Thoracic aorta endothelial cell (primary cell): ENCODE measurements around the gene TMEM145. TPM values are rescaled to one million over a fixed set of nuclear protein-coding genes. Genes with fewer than 3 reads are reported as not detected.

Experiments used
- small RNA-seq: library from RNA; depleted of rRNA; stranded (forward); fragments of <200 nt; gene quantifications from one replicate; pipeline ENCODE3, GENCODE V24; 2012
- total RNA-seq: library from RNA; depleted of rRNA; stranded (reverse); fragments of >200 nt; gene quantifications from 2 replicates; pipeline ENCODE4 v1.2.3, GENCODE V29; 2012

TMEM145 gene
- total RNA-seq = not detected in 2 replicates

DNA sequence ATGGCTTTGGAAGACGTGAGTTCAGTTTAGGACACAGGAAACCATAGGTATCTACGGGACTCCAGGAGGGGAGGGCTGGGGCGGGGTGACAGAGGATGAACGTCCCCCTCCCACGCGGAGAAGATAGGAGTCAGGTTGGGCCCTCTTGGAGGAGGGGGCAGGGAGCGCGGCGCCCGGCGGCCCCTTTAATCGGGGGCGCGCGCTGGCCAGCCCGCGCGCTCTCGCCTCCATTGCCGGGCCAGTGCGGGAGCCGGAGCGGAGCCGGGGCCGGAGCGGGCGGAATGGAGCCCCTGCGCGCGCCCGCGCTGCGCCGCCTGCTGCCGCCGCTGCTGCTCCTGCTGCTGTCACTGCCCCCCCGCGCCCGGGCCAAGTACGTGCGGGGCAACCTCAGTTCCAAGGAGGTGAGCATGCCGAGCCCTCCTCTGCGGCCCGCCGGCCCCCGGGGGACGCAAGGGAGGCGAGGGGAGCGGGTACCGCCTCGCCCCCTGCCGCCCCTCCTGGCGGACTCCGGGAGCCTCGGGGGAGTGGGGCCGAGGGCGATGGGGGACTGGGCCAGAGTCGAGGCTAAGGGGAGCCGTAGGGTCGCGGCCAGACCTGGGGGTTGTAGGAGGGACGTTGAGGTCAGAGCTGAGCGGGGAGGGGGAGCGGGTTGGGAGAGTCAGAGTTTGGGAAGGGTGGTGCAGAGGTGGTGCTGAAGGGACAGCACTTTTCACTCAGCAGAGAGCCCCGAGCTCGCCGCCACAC, at the start of gene TMEM145:
Gene TMEM145, plus strand, starts transcription at position 214 of the 744 bp plus-strand sequence. Its CDS starts 68 bp downstream, at position 282.

DNA sequence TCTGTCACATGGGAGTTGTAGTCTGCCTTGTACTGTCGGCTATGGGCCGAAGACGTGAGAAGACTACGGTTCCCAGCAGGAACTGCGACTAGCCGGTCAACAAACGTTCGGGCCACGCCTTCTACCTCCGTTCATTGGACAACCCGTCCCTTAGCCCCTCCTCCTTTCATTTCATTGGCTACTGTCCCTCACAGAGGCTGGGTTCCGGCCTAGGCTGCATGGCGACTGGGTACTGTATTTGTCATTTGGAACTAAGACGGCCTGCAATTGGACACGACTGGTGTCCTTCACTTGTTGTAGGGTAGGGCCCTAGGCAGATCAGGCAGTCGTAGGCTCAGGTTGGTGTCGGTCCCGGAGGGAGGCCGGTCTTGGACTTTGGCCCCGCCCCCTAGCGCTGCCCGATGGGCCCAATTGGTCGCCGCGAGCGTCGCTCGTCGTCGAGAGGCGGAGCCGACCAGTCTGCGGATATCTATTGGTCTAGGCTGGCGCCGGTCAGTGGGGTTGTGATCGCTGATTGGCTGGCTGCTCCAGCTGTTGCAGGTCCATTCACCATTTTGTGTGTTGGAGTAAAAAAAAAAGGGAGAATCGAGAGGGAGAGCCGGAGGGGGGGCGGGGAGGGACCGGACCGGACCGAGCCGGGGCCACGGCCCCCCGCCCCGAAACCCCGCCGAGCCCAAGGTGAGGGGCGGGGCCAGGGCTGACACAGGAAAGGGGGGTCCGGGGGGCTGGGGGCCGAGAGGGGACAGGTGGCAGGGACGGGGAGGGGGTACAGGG, 44.2 kb upstream of the TMEM145 start, which contains the start of gene CIC:
Gene CIC, plus strand, starts transcription at position 549 of the 774 bp plus-strand sequence. CDS start 2,532 bp downstream, outside the sequence.

GRCh38 chr19:42301646-42302203, 11.4 kb upstream of the TMEM145 start, which contains the start of gene PRR19:
Gene PRR19, plus strand, starts transcription at chr19:42302132. Its CDS starts 7,453 bp downstream, at chr19:42309585.

GRCh38 chr19:42325308-42325895, 12.3 kb downstream of the TMEM145 start, which contains the start of gene MEGF8:
Gene MEGF8, plus strand, starts transcription at chr19:42325635. Its CDS starts 609 bp downstream, at chr19:42326244.

Small RNA genes within 50 kb of the gene (small RNA-seq; reads per million reads assigned to genes)
- gene MIR8077 = not detected

Other genes starting within 250 kb of the TMEM145 start
- 0.27 and 5.8 TPM in 2 replicates for gene GRIK5, start 243.1 kb upstream of the TMEM145 start, total RNA-seq
- 11.0 and 14.8 TPM in 2 replicates for gene ZNF574, start 237.1 kb upstream of the TMEM145 start, total RNA-seq
- gene POU2F2, start 180.9 kb upstream of the TMEM145 start, total RNA-seq = 0.40 and 1.1 TPM in 2 replicates
- 9.0 and 16.9 TPM in 2 replicates for gene DEDD2, start 95.6 kb upstream of the TMEM145 start, total RNA-seq
- 9.0 and 11.1 TPM in 2 replicates for gene ZNF526, start 93.0 kb upstream of the TMEM145 start, total RNA-seq
- gene GSK3A, start 70.7 kb upstream of the TMEM145 start, total RNA-seq = 22.3 and 30.4 TPM in 2 replicates
- 19.7 and 36.5 TPM in 2 replicates for gene ERF, start 58.2 kb upstream of the TMEM145 start, total RNA-seq
- 23.9 and 36.1 TPM in 2 replicates for gene CIC, start 44.1 kb upstream of the TMEM145 start, total RNA-seq
- gene PRR19, start 11.2 kb upstream of the TMEM145 start, total RNA-seq = 0.50 and 0.53 TPM in 2 replicates
- 24.5 and 27.3 TPM in 2 replicates for gene PAFAH1B3, start 10.7 kb upstream of the TMEM145 start, total RNA-seq
- 25.4 and 27.6 TPM in 2 replicates for gene MEGF8, start 12.3 kb downstream of the TMEM145 start, total RNA-seq
- not detected in 2 replicates for gene CNFN, start 77.0 kb downstream of the TMEM145 start, total RNA-seq
- gene LIPE, start 114.1 kb downstream of the TMEM145 start, total RNA-seq = 2.9 and 9.6 TPM in 2 replicates
- not detected in 2 replicates for gene CXCL17, start 129.6 kb downstream of the TMEM145 start, total RNA-seq
- gene CEACAM1, start 215.2 kb downstream of the TMEM145 start, total RNA-seq = 0.66 and 1.5 TPM in 2 replicates